Common myeloid progenitor, CD34-positive (primary cell): Measurements from ENCODE around the gene FXYD6.

Experiments used
- CTCF ChIA-PET: fragments of 350-600 bp; sonication (Branson Sonifier 250); formaldehyde crosslinking; loops from one replicate; lab custom pipeline; 2021; ENCODE audit warnings: antibody characterized with exemption; lab: Charles Lee
- POLR2A ChIA-PET: fragments of 350-600 bp; sonication (Branson Sonifier 250); formaldehyde crosslinking; loops from one replicate; lab custom pipeline; 2021; ENCODE audit warnings: antibody characterized with exemption; lab: Charles Lee
- DNase-seq, 3 donors: peaks; one replicate each; pipeline versions ENCODE4 v3.0.0 to v3.0.0-alpha.2; 2013
- H3K27ac ChIP-seq, 2 experiments: 1 replicate in 1 of 2; 2 replicates in 1 of 2; pipeline ENCODE4 v1.7.0; 2013; ENCODE audit warnings: inconsistent platforms in 2 of 2, low read length in 2 of 2, mild to moderate bottlenecking in 2 of 2, low read depth in 1 of 2, moderate library complexity in 1 of 2; ENCODE audit not compliant: severe bottlenecking in 2 of 2, insufficient read depth in 1 of 2, poor library complexity in 1 of 2
- H3K27me3 ChIP-seq, 5 experiments: replicated peaks in 2 of 5; 1 replicate in 3 of 5; 2 replicates in 2 of 5; pipeline versions ENCODE4 v1.6.1 to v1.7.0; 2013; ENCODE audit warnings: low read length in 4 of 5, mild to moderate bottlenecking in 2 of 5, moderate library complexity in 2 of 5, inconsistent platforms in 1 of 5; ENCODE audit not compliant: insufficient read depth in 5 of 5, control insufficient read depth in 4 of 5
- H3K36me3 ChIP-seq, 4 experiments: 1 replicate in 2 of 4; 2 replicates in 2 of 4; pipeline versions ENCODE4 v1.6.1 to v1.7.0; 2013; ENCODE audit warnings: low read length in 3 of 4, control low read depth in 1 of 4, mild to moderate bottlenecking in 1 of 4; ENCODE audit not compliant: control insufficient read depth in 4 of 4, insufficient read depth in 4 of 4
- H3K4me1 ChIP-seq, 4 experiments: 1 replicate in 3 of 4; 2 replicates in 1 of 4; pipeline versions ENCODE4 v1.6.1 to v1.7.1; 2013; ENCODE audit warnings: low read length in 3 of 4, mild to moderate bottlenecking in 3 of 4, control low read depth in 1 of 4, inconsistent platforms in 1 of 4, moderate library complexity in 1 of 4; ENCODE audit not compliant: control insufficient read depth in 4 of 4, insufficient read depth in 4 of 4; ENCODE audit errors: control extremely low read depth in 1 of 4
- H3K4me3 ChIP-seq, 7 experiments: 1 replicate in 4 of 7; 2 replicates in 3 of 7; pipeline versions ENCODE4 v1.5.1 to v1.7.0; 2013; ENCODE audit warnings: mild to moderate bottlenecking in 7 of 7, low read length in 6 of 7, moderate library complexity in 6 of 7, inconsistent platforms in 2 of 7, low read depth in 2 of 7, control low read depth in 1 of 7; ENCODE audit not compliant: insufficient read depth in 4 of 7, control insufficient read depth in 1 of 7; ENCODE audit errors: extremely low read depth in 1 of 7
- H3K9me3 ChIP-seq, 5 experiments: 1 replicate in 4 of 5; 2 replicates in 1 of 5; pipeline versions ENCODE4 v1.6.1 to v1.7.1; 2013; ENCODE audit warnings: low read length in 4 of 5, mild to moderate bottlenecking in 2 of 5, inconsistent platforms in 1 of 5, low read depth in 1 of 5, moderate library complexity in 1 of 5; ENCODE audit not compliant: control insufficient read depth in 4 of 5, insufficient read depth in 2 of 5; ENCODE audit errors: control extremely low read depth in 1 of 5
- WGBS: methylation state at CpG from one replicate; pipeline ENCODE4 v1.1.5; 2013; ENCODE audit not compliant: insufficient coverage; 5-methylcytosine and 5-hydroxymethylcytosine counted together

The FXYD6 gene

DNA sequence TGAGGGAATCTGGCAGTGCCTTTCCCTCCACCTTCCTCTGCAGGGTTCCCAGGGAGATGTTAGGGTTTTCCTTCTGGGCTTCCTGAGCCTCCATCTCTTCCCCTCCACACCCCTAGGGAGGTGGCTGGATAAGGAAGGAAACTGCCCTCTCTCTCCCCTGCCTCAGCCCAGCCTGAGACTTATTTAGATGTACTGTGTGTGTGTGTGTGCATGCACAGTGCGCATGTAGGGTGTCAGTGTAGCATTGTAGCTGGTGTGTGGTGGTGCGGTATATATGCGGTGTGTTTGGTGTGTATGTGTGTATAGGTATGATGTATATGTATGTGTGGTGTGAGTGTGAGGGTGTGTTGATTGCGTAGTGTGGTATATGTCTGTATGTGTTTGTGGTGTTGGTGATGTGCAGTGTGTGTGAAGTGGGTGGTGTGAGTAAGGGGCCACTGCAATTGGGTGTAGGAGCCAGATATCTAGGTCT is 1.5 kb downstream of the FXYD6 start:
- DNase-seq: peak in 2 of 3 donors; percentile 16 to 26
- H3K9me3 ChIP-seq: no peaks in the 10 kb centered on the region
- H3K4me3 ChIP-seq: peak overlapping the region in 2 of 7 experiments; percentile 66 to 75
- peaks cover 0 to 41% (median 13%) of the 10 kb centered on the region in 5 experiments for H3K27me3 ChIP-seq
- no peak overlapping the region for H3K27ac ChIP-seq
- 88% methylated on average over 3 of the region's 4 CpGs for WGBS
- ChIA-PET POLR2A (no interaction called here), CTCF (interaction anchor here (1.8 kb wide), 1 partner anchor 30 kb away, joined by 5 read pairs; no protein-coding TSS in a partner anchor)
- H3K36me3 ChIP-seq: no peaks in the 10 kb centered on the region
- peaks cover 8 to 48% (median 46%) of the 10 kb centered on the region in 4 experiments for H3K4me1 ChIP-seq

DNA sequence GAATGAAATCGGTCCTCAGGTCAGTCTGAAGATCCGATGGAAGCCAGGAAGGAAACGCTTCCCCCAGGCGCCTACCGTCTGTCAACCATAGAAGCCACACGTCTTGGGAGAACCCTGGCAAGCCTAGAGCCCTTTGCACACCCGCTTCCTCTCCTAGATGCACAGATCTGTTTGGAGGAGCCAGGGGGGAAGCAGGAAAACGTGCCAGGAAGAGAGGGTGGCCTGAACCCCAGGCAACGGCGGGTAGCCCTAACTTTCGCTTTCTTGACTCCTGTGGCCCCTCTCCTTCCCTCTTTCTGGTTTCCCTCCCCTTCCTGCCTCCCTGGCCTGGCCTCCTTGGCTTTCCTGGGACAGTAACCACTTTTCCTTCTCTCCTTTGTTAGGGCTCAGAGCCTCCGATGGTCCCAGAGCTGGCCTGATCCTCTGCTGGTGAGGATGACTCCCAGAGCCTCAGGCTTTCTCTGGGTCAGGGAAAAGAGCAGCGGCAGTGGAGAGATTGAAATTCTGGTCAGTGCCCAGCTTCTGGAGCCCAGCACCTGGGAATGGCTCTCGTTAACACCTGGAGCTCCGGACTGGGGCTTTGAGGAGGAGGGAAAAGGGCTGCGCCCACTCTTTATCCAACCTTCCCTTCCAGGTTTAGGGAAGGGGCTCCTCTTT is 2.1 kb downstream of the FXYD6 start:
- ChIA-PET CTCF (interaction anchor here (2.5 kb wide), 1 partner anchor 30 kb away, joined by 7 read pairs; no protein-coding TSS in a partner anchor), POLR2A (no interaction called here)
- H3K27me3 ChIP-seq: peaks cover 0 to 37% (median 11%) of the 10 kb centered on the region in 5 experiments
- H3K4me3 ChIP-seq: peak overlapping the region in 5 of 7 experiments; percentile 6 to 63 (median 27)
- peaks cover 8 to 48% (median 47%) of the 10 kb centered on the region in 4 experiments for H3K4me1 ChIP-seq
- WGBS: 21% methylated on average over 6 of the region's 16 CpGs
- no peaks in the 10 kb centered on the region for H3K36me3 ChIP-seq
- DNase-seq: peak in 2 of 3 donors; percentile 9 to 13
- no peak overlapping the region for H3K27ac ChIP-seq
- no peaks in the 10 kb centered on the region for H3K9me3 ChIP-seq

DNA sequence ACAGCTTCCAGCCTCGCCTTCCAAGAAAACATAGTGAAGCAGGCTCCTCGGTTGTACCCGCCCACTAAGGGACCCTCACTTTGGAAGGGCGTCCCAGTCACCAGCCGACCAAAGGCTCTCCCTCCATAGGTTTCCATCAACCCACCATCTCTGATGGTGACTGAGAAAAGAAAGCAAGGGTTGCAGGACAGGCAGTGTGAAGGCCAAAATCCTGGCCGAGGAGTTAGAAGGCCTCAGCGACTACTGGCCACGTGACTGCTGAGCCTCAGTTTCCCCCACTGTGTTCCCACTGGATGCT is 2.7 kb downstream of the FXYD6 start:
- Histone ChIP-seq H3K9me3 (no peaks in the 10 kb centered on the region), H3K4me1 (peaks cover 8 to 48% (median 47%) of the 10 kb centered on the region in 4 experiments), H3K36me3 (no peaks in the 10 kb centered on the region), H3K27ac (no peak overlapping the region), H3K4me3 (peak overlapping the region in 1 of 7 experiments; percentile 6), H3K27me3 (peaks cover 0 to 32% (median 11%) of the 10 kb centered on the region in 5 experiments)
- POLR2A ChIA-PET: no interaction called here
- no peak for DNase-seq
- WGBS: 90% methylated on average over 6 of the region's 8 CpGs
- CTCF ChIA-PET: interaction anchor here (1.4 to 2.5 kb wide), 2 partner anchors 7 to 30 kb away, joined by 3 to 7 read pairs; no protein-coding TSS in a partner anchor

DNA sequence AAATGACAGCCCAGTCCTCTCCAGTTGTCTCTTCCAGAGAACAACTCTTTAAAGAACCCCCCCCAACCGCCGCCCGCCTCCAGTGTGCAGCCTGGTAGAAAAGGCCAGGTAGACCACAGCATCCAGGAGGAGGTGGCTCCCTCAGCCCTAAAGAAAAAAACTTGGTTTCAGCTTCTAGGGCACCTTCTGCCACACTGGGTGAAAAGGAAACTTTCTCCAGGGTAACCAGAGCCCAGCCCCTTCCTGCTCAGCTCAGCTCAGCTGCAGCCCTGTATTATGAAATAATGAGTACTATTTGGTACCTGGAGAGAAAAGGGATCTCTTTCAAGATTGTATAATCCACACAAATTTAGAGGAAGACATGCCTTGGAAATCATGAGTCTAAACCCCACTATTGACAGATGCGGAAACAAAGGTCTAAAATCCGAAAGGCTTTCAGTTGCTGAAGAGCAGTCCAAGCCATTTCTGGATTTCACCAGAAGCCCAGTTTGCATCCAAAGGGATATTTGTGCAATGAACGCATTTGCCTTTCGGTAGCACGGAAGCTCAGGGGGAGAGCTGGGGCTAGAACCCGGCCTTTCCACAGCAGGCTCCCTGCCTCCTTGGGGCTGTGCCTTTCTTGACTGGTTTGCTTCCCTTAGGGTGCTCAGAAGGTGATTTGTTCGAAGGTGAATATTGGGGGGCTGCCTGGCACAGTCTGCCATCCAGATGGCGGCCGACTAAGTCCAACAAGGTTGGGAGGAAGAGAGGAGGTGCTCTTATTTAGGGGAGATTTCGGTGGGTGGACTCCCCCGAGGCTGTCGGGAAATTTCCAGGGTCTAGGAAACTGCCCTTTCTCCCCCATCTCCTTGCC is 3.3 kb downstream of the FXYD6 start:
- Histone ChIP-seq H3K27me3 (peaks cover 0 to 32% (median 11%) of the 10 kb centered on the region in 5 experiments), H3K9me3 (no peaks in the 10 kb centered on the region), H3K27ac (no peak overlapping the region), H3K36me3 (no peaks in the 10 kb centered on the region), H3K4me1 (peaks cover 8 to 48% (median 47%) of the 10 kb centered on the region in 4 experiments), H3K4me3 (peak overlapping the region in 1 of 7 experiments; percentile 23)
- POLR2A ChIA-PET: no interaction called here
- WGBS: 83% methylated on average over 14 of the region's 15 CpGs
- CTCF ChIA-PET: interaction anchor here (0.9 to 2.5 kb wide), 3 partner anchors 8 to 31 kb away, joined by 3 to 7 read pairs (median 3); no protein-coding TSS in a partner anchor
- DNase-seq: peak; percentile 20 to 50 (median 46)

DNA sequence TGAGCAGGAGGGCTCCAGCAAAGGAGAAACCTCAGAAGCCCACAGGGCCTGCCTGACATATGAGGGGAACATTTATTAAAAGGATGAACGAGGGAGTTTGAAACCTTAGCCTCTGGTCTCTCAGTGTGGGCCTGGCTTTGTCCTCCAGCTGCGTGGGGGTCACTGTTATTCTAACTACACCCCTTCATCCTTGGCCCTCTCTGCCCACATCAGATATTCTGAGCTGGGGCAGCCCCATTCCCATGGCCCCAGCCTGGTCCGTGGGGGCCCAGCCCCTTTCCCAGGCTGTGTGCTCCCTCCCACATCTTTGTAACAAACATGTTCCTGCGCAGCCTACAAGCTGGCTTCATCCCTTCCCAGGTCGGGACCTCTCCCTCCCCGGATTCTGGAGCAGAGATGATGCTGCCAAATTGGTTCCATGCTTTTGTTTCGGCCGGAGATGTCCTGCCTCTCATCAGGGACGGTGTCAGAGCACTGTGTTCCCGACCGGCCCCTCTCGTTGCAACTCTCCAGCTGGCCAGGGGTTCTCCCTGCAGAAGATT is 4.0 kb downstream of the FXYD6 start:
- H3K36me3 ChIP-seq: no peaks in the 10 kb centered on the region
- POLR2A ChIA-PET: no interaction called here
- H3K4me1 ChIP-seq: peaks cover 8 to 48% (median 47%) of the 10 kb centered on the region in 4 experiments
- no peaks in the 10 kb centered on the region for H3K9me3 ChIP-seq
- CTCF ChIA-PET: interaction anchor here (0.9 to 2.5 kb wide), 3 partner anchors 9 to 32 kb away, joined by 3 to 7 read pairs (median 3); no protein-coding TSS in a partner anchor
- H3K27ac ChIP-seq: no peak overlapping the region
- no peak for DNase-seq
- H3K27me3 ChIP-seq: peaks cover 0 to 25% (median 10%) of the 10 kb centered on the region in 5 experiments
- WGBS: 88% methylated on average over 8 of the region's 12 CpGs
- peak overlapping the region in 1 of 7 experiments; percentile 23 for H3K4me3 ChIP-seq

DNA sequence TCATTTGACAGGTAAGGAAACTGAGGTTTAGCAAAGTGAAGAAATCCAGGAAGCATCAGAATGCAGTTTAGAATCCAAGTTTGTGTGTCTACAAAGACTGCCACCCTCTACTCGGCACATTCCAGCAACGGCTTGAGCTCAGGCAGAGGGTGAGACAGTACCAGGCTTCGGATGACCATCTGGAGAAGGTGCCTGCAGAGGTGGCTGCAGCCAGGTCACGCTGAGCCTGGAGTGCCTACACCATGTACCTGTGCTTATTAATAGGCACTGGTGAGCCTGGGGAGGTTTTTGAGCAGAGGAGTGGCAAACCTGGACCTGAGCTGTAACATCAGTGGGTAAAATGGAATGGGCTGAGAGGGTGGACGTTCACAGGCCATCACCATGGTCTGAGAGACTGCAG is 4.7 kb downstream of the FXYD6 start:
- H3K27ac ChIP-seq: no peak overlapping the region
- H3K36me3 ChIP-seq: no peaks in the 10 kb centered on the region
- H3K27me3 ChIP-seq: peaks cover 0 to 18% (median 5%) of the 10 kb centered on the region in 5 experiments
- ChIA-PET CTCF (interaction anchor here (1.3 to 2.5 kb wide), 2 partner anchors 26 to 32 kb away, joined by 3 to 7 read pairs; no protein-coding TSS in a partner anchor), POLR2A (no interaction called here)
- peaks cover 8 to 47% (median 43%) of the 10 kb centered on the region in 4 experiments for H3K4me1 ChIP-seq
- H3K4me3 ChIP-seq: no peak overlapping the region
- WGBS: 96% methylated on average over 5 of the region's 5 CpGs
- no peak for DNase-seq
- no peaks in the 10 kb centered on the region for H3K9me3 ChIP-seq
